ENCODE measurements around the gene ZMIZ1. TPM values are rescaled to one million over a fixed set of nuclear protein-coding genes. Genes with fewer than 3 reads are reported as not detected.

Gene ZMIZ1
- polyA plus RNA-seq, 2 of the 4 experiments (the other 2 are of a cell fraction), result 8.1 to 30.3 TPM

DNA sequence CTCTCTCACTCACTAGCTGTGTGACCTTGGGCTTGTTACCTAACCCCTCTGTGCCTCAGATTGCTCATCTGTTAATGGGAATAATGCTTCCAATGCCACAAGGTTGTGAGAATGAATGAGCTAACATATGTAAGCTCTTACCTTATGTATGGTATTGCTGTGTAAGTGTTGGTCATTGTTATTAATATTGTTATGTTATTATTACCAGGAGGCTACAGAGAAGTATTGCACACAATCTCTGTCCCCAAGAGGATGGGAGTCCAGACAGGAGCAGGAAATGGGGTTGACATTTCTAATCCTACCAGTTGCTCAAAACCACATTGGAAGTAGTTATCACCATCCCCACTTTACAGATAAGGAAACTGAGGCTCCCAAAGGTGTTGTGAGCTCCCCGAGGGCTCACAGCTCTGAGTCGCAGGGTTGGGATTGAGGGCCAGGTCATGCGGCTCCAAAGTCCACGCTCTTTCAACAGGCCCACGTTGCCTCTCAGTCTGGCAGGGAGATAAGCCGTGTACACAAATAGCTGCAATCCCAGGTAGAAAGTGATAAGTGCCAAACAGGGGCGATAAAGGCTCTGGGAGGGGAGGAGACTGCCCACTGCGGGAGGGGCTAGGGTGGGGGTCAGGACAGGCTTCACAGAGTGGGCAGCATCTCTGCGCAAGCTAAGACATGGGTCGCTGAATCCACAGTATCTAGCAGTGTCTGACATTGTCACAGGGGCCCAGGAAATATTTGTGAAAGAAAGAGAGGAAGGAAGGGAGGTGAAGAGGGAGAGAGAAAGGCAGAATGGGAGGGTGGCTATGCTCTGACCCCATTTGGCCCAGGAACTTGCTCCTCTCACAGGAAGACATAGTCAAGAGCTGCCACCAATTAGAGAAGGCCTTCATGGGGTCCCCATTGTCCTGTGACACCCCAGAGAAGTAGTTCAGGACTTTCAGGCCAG, 9.6 kb upstream of the ZMIZ1 start (continued):
- TF ChIP-seq MYC (IDR thresholded peaks at IDR 0.05; ENCODE audit: borderline replicate concordance, low read length) (no peak), BCL3 (IDR thresholded peaks at IDR 0.05) (no peak)

DNA sequence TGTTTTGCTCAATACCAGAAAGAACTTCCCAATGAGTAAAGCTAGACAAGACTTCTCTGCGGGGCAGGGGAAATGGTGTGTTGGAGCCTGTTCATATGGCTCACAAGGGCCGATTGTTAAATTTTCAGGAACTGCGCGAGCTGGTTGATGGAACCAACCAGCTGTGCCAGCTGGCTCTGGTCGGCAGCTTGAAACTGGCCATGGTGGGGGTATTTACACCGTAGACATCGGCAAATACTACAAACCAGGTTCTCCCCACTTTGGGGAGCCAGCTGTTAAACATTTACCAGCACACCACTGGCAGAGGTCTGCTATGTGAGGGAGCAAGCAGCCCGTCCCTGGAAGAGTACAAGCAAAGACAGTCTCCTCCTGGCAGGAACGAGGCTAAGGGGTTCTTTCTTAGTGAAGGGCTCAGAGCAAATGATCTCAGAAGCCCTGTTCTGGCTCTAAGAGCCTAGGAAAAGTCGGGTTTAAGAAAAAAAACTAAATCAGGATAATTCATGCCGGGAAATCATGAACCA, 8.8 kb upstream of the ZMIZ1 start:
- Histone ChIP-seq H3K4me1 (peaks cover 15% of the 10 kb centered on the region), H3K27ac (peak overlapping the region in 1 of 2 experiments; percentile 35; a peak in 2 of 6 replicates), H3K9me3 (no peaks in the 10 kb centered on the region), H3K4me3 (no peak overlapping the region), H3K4me2 (no peak overlapping the region)
- ChIA-PET POLR2A (no interaction called here), CTCF (interaction anchor here (0.9 to 34.5 kb wide), 5 partner anchors 85 to 1013 kb away, joined by 3 to 373 read pairs (median 5); no protein-coding TSS in a partner anchor)
- no peak for TF ChIP-seq RNF2 (IDR thresholded peaks at IDR 0.05; ENCODE audit: borderline replicate concordance, low read depth)
- no peak for TF ChIP-seq FOSL2 (IDR thresholded peaks at IDR 0.05)
- TF ChIP-seq FOSL2 (CRISPR knock-in tag; IDR thresholded peaks at IDR 0.05), result no peak
- TF ChIP-seq, protein P1, sequence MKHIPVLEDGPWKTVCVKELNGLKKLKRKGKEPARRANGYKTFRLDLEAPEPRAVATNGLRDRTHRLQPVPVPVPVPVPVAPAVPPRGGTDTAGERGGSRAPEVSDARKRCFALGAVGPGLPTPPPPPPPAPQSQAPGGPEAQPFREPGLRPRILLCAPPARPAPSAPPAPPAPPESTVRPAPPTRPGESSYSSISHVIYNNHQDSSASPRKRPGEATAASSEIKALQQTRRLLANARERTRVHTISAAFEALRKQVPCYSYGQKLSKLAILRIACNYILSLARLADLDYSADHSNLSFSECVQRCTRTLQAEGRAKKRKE (CRISPR knock-in tag; IDR thresholded peaks at IDR 0.05; ENCODE audit: low read depth), result no peak
- no peak for TF ChIP-seq CHD2 (IDR thresholded peaks at IDR 0.05; ENCODE audit: low read length, partially characterized antibody)
- no peak for TF ChIP-seq SREBF2 (IDR thresholded peaks at IDR 0.05)
- no peak for TF ChIP-seq EHF (CRISPR knock-in tag; IDR thresholded peaks at IDR 0.05)
- TF ChIP-seq RFX5 (IDR thresholded peaks at IDR 0.05), result no peak
- DNase-seq (ENCODE audit: low read depth in 1 of 2, low spot score in 1 of 2) (no peak), ATAC-seq (no peak), FAIRE-seq (no peak)
- 78% methylated on average over 11 of the region's 11 CpGs for WGBS (ENCODE audit: missing lambda C conversion rate)

DNA sequence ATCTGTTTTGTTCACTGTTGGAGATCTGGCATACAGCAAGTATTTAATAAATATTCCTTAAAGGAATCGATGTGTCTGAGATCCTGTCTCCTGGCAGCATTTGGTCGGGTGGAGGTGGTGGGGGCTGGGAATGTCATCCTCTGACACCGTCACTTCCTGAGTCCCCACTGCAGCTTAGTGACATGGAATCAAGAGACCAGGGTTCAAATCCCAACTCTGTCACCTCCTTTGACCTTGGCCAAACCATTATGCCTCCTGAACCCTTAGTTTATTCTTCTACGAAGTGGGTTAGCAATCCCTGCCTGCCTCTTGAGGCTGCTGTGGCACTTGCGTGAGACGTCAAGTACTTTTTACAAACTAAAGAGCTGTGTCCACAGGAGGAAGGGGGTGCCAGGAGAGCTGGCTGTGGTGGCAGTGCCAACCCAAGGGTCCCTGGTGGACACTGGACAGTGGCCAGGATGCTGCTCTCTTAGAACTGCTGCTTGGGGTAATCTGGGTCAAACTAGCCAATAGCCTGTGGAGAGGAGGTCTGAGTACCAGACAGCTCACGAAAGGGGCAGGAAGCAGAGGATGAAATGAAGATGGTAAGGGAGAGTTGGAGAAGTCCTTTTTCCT, 8.0 kb upstream of the ZMIZ1 start:
- FAIRE-seq (no peak), DNase-seq (ENCODE audit: low read depth in 1 of 2, low spot score in 1 of 2) (no peak), ATAC-seq (no peak)
- no peak overlapping the region for H3K4me3 ChIP-seq
- H3K4me1 ChIP-seq, result peaks cover 15% of the 10 kb centered on the region
- no peaks in the 10 kb centered on the region for H3K9me3 ChIP-seq
- H3K27ac ChIP-seq, result no peak overlapping the region
- ChIA-PET POLR2A (interaction anchor here (0.8 kb wide), 1 partner anchor 87 kb away, joined by 5 read pairs; no protein-coding TSS in a partner anchor), CTCF (interaction anchor here (0.7 to 34.5 kb wide), 6 partner anchors 18 to 1013 kb away, joined by 3 to 373 read pairs (median 4); no protein-coding TSS in a partner anchor)
- H3K4me2 ChIP-seq, result no peak overlapping the region
- 84% methylated on average over 7 of the region's 7 CpGs for WGBS (ENCODE audit: missing lambda C conversion rate)
- TF ChIP-seq FOXS1 (CRISPR knock-in tag; IDR thresholded peaks at IDR 0.05), result no peak
- no peak for TF ChIP-seq JUN (IDR thresholded peaks at IDR 0.05)
- no peak for TF ChIP-seq CBX2 (IDR thresholded peaks at IDR 0.05; ENCODE audit: borderline replicate concordance, low read depth)
- TF ChIP-seq ZFP36 (IDR thresholded peaks at IDR 0.05; ENCODE audit: borderline replicate concordance, partially characterized antibody), result no peak
- TF ChIP-seq SREBF2 (IDR thresholded peaks at IDR 0.05), result no peak
- no peak for TF ChIP-seq ZSCAN20 (CRISPR knock-in tag; IDR thresholded peaks at IDR 0.05)
- no peak for TF ChIP-seq NPAS2 (CRISPR knock-in tag; IDR thresholded peaks at IDR 0.05; ENCODE audit: borderline replicate concordance)
- TF ChIP-seq HMGXB4 (CRISPR knock-in tag; IDR thresholded peaks at IDR 0.05; ENCODE audit: borderline replicate concordance), result no peak
- no peak for TF ChIP-seq GATA3 (IDR thresholded peaks at IDR 0.05; ENCODE audit: borderline replicate concordance)
